Esophagus squamous epithelium (tissue), 5 donors: ENCODE data around the gene SARM1. TPM values are rescaled to one million over a fixed set of nuclear protein-coding genes. Genes with fewer than 3 reads are reported as not detected.

ENCODE experiments used
- DNase-seq: peaks from one replicate; lab custom pipeline; 2025; lab: John Stamatoyannopoulos, UW
- H3K27ac ChIP-seq, 4 donors: fragments of 200-600 bp; sonication (generic); one replicate each; pipeline ENCODE4 v1.5.1; 2016 to 2019; ENCODE audit warnings: mild to moderate bottlenecking in 1 of 4
- H3K27me3 ChIP-seq, 4 donors: fragments of 200-600 bp; sonication (generic); 1 replicate in 3 of 4; 2 replicates in 1 of 4; pipeline versions ENCODE4 v1.5.1 to v1.6.0; 2017 to 2021; ENCODE audit warnings: antibody characterized with exemption in 1 of 4
- H3K36me3 ChIP-seq, 3 donors: fragments of 200-600 bp; sonication (generic); one replicate each; pipeline ENCODE4 v1.5.1; 2016 to 2019
- H3K4me1 ChIP-seq, 3 donors: fragments of 200-600 bp; sonication (generic); one replicate each; pipeline ENCODE4 v1.5.1; 2017 to 2019
- H3K4me3 ChIP-seq, 4 donors: fragments of 200-600 bp; sonication (generic); 1 replicate in 3 of 4; 2 replicates in 1 of 4; pipeline ENCODE4 v1.5.1; 2016 to 2019; ENCODE audit warnings: mild to moderate bottlenecking in 2 of 4, moderate library complexity in 1 of 4
- H3K9me3 ChIP-seq, 3 donors: fragments of 200-600 bp; sonication (generic); one replicate each; pipeline ENCODE4 v1.5.1; 2016 to 2019
- POLR2A ChIP-seq, 4 donors: fragments of 450-650 bp; IDR thresholded peaks; one replicate each; pipeline ENCODE4 v1.6.1; 2017; ENCODE audit warnings: antibody characterized with exemption in 4 of 4, mild to moderate bottlenecking in 4 of 4, moderate library complexity in 3 of 4
- WGBS, 2 donors: methylation state at CpG; one replicate each; pipeline ENCODE4 v1.1.5; 2018; 5-methylcytosine and 5-hydroxymethylcytosine counted together
- intact Hi-C: fragments of 100-400 bp; cut with DNase I; formaldehyde crosslinking; loops from one replicate; pipeline ENCODE4 v1.15.0; 2022
- total RNA-seq, 4 donors: library from RNA; depleted of rRNA; stranded (reverse); fragments of >200 nt; gene quantifications; one replicate each; pipeline ENCODE4 v1.1.0, GENCODE V29; 2016
- TF ChIP-seq, protein P1 (sequence below), 6 experiments: fragments of 450-650 bp in 4 of 6; fragments of 200-600 bp in 2 of 6; sonication (generic) in 2 of 6; IDR thresholded peaks; one replicate each; pipeline ENCODE4 v1.5.1; 2016 to 2019; ENCODE audit warnings: antibody characterized with exemption in 6 of 6, mild to moderate bottlenecking in 4 of 6, moderate library complexity in 4 of 6
- donor health status: DM: yes; HTN: yes; CAD: no.

SARM1 gene
- total RNA-seq, 4 donors from 2014 or later = 1.1 to 7.2 (median 2.5) TPM

DNA sequence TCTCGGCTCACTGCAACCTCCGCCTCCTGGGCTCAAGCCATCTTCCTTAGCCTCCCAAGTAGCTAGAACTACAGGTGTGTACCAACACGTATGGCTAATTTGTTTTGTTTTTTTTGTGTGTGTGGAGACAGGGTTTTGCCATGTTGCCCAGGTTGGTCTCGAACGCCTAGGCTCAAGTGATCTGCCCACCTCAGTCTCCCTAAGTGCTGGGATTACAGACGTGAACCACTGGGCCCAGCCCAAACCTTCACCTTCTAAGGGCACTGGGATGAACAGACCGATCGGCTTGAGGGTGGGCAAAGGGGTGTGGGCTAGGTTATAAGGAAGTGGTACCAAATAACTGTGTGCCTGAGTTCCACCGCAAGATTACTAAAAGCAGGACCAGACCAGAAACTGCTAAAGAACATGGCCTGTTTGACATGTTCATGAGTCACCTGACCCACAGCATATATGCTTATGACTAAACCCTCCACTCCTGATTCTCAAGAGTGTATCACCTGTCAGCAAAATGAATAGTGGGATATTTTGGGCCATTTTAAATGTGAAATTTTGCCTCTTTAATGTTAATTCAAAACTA is 44.4 kb upstream of the SARM1 start:
- no peaks in the 10 kb centered on the region for H3K9me3 ChIP-seq
- H3K27me3 ChIP-seq = no peaks in the 10 kb centered on the region
- TF ChIP-seq, protein P1, sequence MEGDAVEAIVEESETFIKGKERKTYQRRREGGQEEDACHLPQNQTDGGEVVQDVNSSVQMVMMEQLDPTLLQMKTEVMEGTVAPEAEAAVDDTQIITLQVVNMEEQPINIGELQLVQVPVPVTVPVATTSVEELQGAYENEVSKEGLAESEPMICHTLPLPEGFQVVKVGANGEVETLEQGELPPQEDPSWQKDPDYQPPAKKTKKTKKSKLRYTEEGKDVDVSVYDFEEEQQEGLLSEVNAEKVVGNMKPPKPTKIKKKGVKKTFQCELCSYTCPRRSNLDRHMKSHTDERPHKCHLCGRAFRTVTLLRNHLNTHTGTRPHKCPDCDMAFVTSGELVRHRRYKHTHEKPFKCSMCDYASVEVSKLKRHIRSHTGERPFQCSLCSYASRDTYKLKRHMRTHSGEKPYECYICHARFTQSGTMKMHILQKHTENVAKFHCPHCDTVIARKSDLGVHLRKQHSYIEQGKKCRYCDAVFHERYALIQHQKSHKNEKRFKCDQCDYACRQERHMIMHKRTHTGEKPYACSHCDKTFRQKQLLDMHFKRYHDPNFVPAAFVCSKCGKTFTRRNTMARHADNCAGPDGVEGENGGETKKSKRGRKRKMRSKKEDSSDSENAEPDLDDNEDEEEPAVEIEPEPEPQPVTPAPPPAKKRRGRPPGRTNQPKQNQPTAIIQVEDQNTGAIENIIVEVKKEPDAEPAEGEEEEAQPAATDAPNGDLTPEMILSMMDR (IDR thresholded peaks at IDR 0.05) = no peak
- TF ChIP-seq POLR2A (IDR thresholded peaks at IDR 0.05) = no peak
- peaks cover 0 to 19% (median 0%) of the 10 kb centered on the region in 3 donors for H3K4me1 ChIP-seq
- intact Hi-C loops = no loop called here
- H3K27ac ChIP-seq = no peak overlapping the region
- DNase-seq = no peak
- peaks cover 5 to 58% (median 12%) of the 10 kb centered on the region in 3 donors for H3K36me3 ChIP-seq
- WGBS, 2 donors = 65 to 80% methylated on average over 8 to 9 of the region's 9 CpGs
- H3K4me3 ChIP-seq = no peak overlapping the region

GRCh38 chr17:28327709-28328108 is 43.8 kb upstream of the SARM1 start:
- H3K4me3 ChIP-seq = no peak overlapping the region
- no peaks in the 10 kb centered on the region for H3K9me3 ChIP-seq
- WGBS, 2 donors = 54 to 79% methylated on average over 3 of the region's 3 CpGs
- no peaks in the 10 kb centered on the region for H3K27me3 ChIP-seq
- TF ChIP-seq, protein P1 (IDR thresholded peaks at IDR 0.05) = no peak
- TF ChIP-seq POLR2A (IDR thresholded peaks at IDR 0.05) = no peak
- no peak for DNase-seq
- intact Hi-C loops = no loop called here
- H3K27ac ChIP-seq = no peak overlapping the region
- peaks cover 0 to 19% (median 0%) of the 10 kb centered on the region in 3 donors for H3K4me1 ChIP-seq
- H3K36me3 ChIP-seq = peaks cover 5 to 61% (median 12%) of the 10 kb centered on the region in 3 donors

- DNase-seq = no peak
- WGBS, 2 donors = 66 to 76% methylated on average over 4 of the region's 4 CpGs
- Histone ChIP-seq H3K4me3 (no peak overlapping the region), H3K9me3 (no peaks in the 10 kb centered on the region), H3K27me3 (no peaks in the 10 kb centered on the region), H3K4me1 (peaks cover 0 to 22% (median 0%) of the 10 kb centered on the region in 3 donors), H3K36me3 (peaks cover 5 to 61% (median 12%) of the 10 kb centered on the region in 3 donors), H3K27ac (no peak overlapping the region)
- no peak for TF ChIP-seq POLR2A (IDR thresholded peaks at IDR 0.05)
- TF ChIP-seq, protein P1 (IDR thresholded peaks at IDR 0.05) = no peak
- intact Hi-C loops = no loop called here
Observed at GRCh38 chr17:28328325-28328724, 43.2 kb upstream of the SARM1 start.

DNA sequence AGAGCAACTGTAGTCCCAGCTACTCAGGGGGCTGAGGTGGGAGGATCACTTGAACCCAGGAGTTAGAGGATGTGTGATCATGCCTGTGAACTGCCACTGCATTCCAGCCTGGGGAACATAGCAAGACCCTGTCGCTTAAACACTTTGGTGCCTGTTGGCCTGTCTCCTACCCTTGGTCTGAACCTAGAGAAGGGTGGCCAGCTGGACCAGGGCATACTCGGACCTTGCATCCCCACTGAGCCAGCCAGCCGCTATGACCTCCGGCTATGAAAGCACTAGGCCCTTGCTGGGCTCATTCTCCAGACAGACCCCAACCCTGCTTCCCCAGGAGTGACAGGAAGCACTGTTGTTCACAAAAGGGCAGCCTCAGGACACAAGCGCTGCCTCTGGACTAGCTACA is 40.8 kb upstream of the SARM1 start:
- Histone ChIP-seq H3K9me3 (no peaks in the 10 kb centered on the region), H3K27me3 (no peaks in the 10 kb centered on the region), H3K4me3 (no peak overlapping the region), H3K4me1 (peaks cover 7 to 36% (median 12%) of the 10 kb centered on the region in 3 donors), H3K36me3 (peaks cover 5 to 61% (median 12%) of the 10 kb centered on the region in 3 donors), H3K27ac (no peak overlapping the region)
- intact Hi-C loops = no loop called here
- 88 to 93% methylated on average over 2 to 4 of the region's 5 CpGs for WGBS, 2 donors
- TF ChIP-seq, protein P1 (IDR thresholded peaks at IDR 0.05) = no peak
- TF ChIP-seq POLR2A (IDR thresholded peaks at IDR 0.05) = no peak
- DNase-seq = no peak

DNA sequence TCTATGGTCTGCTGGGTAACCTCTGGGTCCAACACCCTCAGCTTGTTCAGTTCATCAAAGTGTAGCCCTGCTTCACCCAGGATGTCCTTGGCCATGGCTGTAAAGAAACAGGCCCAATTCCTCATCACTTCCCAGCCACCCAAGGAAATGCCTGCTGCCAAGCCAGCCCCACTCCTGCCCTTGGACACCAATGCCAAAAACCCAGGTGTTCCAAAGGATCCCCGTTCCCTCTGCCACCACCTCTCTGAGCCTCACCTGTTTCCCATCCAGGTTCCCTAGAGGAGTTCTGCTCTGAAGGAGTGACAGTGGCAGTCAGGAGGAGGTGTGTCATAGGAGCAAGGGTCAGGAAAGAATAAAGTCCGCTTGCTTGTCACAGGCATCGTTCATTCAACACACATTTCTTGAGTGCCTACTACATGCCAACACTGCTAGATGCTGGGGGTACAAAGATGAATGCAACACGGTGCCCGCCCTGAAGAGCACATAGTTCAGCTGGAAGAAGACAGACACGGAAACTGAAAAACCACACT is 39.5 kb upstream of the SARM1 start:
- no peak overlapping the region for H3K4me3 ChIP-seq
- no peak overlapping the region for H3K27ac ChIP-seq
- TF ChIP-seq, protein P1 (IDR thresholded peaks at IDR 0.05) = no peak
- TF ChIP-seq POLR2A (IDR thresholded peaks at IDR 0.05) = no peak
- WGBS, 2 donors = 86 to 89% methylated on average over 4 to 6 of the region's 6 CpGs
- H3K27me3 ChIP-seq = no peaks in the 10 kb centered on the region
- intact Hi-C loops = no loop called here
- DNase-seq = no peak
- peaks cover 17 to 33% (median 18%) of the 10 kb centered on the region in 3 donors for H3K4me1 ChIP-seq
- H3K36me3 ChIP-seq = peaks cover 5 to 51% (median 12%) of the 10 kb centered on the region in 3 donors
- no peaks in the 10 kb centered on the region for H3K9me3 ChIP-seq
